HL-60/S4 treated with phorbol 12-myristate 13-acetate at 8.2 ng/mL for 4 days and 3 days (cell line): Measurements from ENCODE around the gene NRBF2.

ENCODE experiments used
- in situ Hi-C: fragments of 300-500 bp; cut with MboI; formaldehyde crosslinking; loops from 2 replicates; pipeline ENCODE4 v1.15.0; 2022; ENCODE audit warnings: low sequenced_read_pairs

NRBF2 gene

DNA sequence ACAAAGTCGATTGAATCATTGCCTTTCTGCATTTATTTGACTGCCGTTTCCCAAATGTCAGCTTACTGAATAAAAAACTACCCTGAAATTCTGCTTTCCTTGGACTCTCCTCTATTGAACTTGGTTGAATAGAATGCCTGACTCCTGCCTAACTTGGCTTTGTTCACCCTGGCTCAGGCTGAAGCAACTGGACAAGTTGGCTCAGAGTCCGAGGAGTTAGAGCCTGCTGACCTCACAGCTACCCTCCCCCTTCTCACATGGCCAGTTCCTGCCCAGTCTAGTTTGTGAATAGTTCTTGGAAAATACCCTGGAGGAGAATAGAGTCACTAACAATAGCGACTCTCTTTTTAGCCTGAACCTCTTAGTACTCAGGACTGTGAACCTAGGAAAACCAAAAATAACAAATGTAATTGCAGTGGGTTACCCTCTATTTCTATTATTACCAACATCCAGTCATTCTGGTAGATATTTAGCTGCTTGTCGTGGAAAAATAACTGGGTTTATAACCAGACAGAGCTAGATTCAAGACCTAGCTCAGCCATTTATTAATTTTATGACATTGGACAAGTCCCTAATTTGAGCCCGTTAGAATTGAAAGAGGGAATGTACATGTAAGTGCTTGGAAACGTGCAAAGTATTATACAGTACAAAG is 17.3 kb upstream of the NRBF2 start:
- in situ Hi-C loops = no loop called here

DNA sequence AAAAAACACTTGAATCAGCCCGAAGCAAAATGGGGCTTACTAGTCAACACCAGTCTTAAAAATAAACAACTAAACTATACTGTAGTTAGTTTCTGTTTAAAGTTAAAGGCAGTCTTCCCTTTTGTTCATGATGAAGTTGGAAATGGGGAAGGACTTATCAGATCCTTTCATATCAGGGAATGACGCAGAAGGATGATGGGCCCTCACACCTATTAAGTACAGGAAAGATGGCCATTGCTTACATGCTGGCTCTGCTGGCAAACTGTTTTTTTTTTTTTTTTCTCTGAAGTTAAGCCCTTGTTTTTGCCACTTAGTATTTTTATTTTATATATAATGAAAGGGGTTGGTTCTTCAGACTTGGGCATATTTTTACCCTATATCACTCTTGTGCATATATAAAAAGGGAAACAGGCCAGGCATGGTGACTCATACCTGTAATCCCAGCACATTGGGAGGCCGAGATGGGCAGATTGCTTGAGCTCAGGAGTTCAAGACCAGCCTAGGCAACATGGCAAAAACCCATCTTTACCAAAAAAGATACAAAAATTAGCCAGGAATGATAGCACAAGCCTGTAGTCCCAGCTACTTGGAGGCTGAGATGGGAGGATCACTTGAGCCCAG is 16.6 kb upstream of the NRBF2 start:
- in situ Hi-C loops = no loop called here

DNA sequence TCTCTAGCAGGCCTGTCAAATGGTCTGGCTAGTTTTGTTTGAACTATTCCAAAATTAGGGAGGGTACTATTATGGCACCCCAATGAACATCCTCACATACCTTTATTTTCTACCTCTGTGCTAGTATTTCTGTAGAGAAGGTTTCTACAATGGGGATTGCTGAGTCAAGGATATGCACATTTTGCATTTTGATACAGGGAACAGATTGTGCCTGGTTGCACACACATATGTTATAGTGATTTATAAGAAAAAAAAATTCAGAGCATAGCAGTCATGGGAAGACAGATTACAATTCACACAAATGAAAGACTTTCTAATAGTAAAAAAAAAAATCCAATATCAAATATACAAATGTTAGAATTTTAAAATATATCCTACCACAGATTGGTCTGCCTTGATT is 14.1 kb upstream of the NRBF2 start:
- in situ Hi-C loops = no loop called here

DNA sequence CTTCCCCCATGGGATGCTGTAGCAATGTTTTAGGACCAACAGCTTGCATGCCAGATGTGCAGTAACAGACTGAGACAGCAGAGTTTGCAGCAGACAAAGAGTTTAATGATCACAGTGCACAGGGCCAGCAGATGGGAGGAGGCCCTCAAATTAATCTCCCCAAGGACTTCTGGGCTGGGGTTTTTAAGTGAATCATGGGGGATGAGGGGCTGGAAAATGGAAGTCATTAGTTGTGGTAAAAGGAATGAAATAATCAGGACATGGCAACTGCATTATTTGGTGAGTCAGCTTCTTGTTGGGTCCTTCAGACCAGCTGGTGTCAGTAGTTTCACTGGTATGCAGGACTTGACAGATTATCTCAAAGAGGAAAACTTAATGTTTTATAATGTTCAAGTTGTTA is 12.6 kb upstream of the NRBF2 start:
- in situ Hi-C loops = no loop called here

DNA sequence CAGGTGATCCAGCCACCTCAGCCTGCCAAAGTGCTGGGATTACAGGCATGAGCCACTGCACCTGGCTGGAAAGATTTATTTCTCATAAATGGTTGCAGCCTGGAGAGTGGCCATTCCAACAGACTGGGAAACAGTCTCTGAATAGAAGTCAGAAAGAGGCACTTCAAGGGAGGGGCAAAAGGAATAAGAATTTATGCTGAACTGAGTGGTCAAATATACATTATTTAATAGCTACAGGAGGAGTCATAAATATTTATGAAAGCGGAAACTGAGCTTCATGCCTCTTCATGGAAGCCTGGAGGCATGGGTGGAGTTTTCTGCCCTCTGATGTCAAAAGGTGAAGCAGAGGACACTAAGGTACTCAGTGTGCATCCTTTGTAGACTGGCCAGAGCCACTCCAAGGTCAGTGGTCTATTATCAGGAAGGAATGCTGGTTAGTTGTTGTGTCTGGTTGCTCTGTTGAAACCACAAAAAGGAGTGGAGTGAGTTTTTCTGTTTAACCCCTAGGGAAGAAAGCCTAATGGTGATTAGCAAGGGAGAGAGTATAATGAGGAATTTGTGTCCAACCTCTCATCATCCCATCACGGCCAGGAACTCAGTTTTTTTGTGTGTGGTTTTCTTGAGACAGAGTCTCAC is 9.3 kb upstream of the NRBF2 start:
- in situ Hi-C loops = no loop called here

DNA sequence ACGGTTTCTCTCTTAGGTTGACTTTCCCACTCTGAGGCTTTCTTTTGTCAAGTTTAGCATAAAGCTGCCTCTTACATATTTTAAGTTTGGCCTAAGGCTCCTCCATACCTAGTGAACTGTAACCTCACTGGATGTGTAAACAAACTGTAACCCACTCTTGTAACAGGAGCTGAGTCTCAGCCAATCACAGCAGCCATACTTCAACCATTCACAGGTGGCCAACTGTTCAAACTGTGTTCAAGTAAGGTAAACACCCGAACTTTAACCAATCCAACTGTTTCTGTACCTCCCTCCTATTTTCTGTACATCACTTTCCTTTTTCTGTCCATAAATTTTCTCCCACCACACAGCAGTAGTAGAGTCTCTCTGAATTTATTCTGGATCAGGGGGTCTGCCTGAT is 7.7 kb upstream of the NRBF2 start:
- in situ Hi-C loops = no loop called here

DNA sequence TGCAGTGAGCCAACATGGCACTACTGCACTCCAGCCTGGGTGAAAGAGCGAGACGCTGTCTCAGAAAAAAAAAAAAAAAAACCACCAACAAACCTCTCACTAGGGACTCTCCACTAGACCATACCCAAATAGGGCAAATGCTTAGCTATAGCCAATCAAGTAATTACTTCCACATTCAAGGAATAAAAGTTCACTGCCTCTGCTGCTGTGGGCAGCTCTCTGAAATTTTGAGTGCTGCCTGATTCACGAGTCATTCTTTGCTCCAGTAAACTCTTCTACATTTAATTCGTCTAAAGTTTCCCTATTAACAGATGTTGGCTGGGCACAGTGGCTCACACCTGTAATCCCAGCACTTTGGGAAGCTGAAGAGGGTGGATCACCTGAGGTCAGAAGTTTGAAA is 4.7 kb upstream of the NRBF2 start:
- in situ Hi-C loops = no loop called here

DNA sequence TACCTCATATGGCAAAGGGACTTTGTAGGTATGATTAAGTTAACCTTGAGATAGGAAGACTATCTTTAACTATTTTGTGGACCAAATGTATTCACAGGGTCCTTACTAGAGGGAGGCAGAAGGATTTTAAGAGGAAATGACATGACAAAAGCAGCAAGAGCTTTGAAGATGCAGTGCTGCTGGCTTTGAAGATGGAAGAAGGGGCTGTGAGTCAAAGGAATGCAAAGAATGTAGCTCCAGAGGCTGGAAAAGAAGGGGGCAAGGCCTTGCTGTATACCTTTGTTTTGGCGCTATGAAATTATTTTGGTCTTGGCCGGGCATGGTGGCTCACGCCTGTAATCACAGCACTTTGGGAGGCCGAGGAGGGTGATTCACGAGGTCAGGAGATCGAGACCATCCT is 3.2 kb upstream of the NRBF2 start:
- in situ Hi-C loops = no loop called here

DNA sequence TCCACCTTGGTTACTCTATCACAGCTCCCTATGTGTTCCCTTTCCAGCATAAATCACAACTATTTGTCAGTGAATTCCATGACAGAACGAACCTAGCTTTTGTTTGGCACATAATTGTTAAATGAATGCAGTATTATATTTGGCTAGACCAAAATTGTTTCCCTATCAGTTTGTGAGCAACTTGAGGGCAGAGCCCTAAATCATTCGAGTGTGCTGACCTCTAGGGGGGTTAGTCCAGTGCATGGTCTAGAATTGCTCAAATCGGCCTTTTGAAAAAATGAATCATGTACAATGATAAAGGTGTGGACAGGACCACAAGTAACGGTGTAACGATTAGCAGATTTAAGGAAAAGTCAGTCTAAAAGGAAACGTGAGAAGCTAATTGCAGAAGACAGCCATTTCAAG is 475 bp upstream of the NRBF2 start:
- in situ Hi-C loops = no loop called here

DNA sequence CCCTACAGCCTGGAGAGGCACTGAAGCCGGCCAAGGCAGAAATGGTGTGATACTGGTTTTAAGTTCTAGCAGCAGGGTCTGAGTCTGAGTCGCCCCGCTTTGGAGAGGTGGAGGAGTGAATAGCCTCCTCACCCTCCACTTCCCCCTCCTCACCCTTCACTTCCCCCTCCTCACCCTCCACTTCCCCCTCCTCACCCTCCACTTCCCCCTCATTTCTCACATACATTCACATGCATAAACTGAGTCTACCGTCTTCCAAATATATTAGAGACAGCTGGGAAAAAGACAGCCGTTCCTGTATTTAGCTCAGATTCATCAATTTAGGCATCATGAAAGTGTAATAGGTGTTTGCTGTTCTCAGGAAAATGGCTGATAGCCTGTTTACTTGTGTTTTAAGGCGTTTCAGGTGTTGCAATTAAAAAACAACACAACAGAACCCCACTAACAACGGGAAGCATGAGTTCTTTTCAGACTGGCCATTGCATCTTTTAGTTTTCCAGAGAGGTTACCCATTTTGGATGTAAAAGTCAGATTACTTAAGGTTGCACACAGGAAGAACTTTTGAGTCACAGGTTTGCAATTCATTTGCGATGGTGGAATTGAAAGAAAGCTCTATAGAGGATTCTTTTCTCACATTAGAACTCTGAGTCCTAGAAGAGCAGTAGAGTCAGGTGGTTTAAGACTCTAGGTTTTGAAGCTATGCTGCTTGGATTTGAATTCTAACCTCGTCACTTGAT is 861 bp downstream of the NRBF2 start:
- in situ Hi-C loops = no loop called here

DNA sequence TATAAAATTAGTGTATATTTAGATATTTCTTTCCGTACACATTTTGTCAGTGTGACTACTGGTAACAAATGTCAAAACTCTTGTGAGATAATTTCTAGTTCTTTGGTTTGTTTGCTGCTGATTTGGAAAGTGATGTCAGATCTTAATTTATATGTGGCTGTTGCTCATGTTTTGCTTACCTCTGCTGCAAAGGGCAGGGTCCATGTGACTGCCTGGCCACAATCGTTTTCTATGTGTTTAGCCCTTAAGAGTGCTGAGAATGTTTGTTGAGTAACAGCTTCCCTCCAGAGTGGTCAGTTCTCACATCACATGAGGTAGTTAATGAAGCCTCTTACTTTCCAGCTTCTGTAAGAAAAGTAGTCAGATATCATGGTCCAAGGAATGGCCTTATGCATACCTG is 4.2 kb downstream of the NRBF2 start:
- in situ Hi-C loops = no loop called here

DNA sequence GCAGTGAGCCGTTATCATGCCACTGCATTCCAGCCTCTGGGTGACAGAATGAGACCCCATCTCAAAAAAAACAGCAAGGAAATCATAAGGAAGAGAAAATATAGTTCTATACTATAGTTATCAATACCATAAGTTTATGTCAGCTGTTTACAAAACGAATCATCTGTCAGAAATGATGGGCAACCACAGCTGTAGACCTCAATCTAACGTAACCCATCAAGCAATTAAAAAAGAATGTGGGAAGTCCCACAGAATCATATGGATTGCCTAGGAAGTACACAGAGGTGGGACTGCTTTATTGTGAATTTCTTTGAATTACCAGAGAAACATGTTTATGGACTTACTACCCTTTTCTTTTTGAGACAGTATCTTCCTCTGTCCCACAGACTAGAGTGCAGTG is 6.9 kb downstream of the NRBF2 start:
- in situ Hi-C loops = no loop called here

DNA sequence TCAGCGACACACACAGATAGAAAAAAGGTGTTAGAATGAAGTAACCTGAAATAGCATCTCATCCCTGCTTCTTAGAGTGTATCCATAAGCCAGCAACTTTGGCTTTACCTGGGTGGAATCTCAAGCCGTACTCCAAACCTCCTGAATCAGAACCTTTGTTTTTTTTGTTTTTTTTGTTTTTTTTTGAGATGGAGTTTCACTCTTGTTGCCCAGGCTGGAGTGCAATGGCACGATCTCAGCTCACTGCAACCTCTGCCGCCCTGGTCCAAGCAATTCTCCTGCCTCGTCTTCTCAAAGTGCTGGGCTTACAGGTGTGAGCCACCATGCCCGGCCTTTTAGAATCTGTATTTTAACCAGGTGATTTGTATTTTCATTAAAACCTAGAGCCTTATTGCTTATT is 9.0 kb downstream of the NRBF2 start:
- in situ Hi-C loops = no loop called here

DNA sequence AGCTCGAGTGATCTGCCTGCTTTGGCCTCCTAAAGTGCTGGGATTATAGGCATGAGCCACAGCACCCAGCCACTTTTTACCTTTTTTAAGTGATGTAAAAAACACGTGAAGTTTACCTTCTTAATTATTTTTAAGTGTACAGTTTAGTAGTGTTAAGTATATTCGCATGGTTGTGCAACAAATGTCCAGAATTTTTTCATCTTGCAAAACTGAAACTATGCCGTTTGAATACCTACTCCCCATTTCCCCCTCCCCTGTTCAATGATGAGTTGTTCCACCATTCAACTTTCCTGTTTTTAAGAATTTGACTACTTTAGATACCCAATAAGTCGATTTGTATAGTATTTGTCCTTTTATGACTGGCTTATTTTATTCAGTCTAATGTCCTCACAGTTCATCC is 10.9 kb downstream of the NRBF2 start:
- in situ Hi-C loops = no loop called here

DNA sequence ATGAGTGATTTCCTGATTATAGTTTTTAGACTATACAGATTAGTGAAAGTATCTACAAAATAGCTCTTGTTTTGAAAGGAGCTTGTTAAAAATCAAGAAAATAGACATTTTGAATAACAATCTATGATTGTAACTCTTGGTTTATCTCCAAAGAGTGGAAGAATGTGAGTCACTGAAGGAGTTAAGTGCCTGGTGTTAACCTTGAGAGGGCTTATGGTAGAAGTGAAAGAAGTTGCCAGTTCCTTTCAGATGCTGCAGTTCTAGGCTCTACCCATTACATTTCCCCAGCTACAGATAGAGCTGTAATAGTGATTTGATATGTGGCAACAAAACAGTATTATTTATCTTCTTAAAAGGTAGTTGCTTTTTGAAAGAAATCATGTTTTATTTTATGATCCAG is 12.7 kb downstream of the NRBF2 start:
- in situ Hi-C loops = no loop called here

DNA sequence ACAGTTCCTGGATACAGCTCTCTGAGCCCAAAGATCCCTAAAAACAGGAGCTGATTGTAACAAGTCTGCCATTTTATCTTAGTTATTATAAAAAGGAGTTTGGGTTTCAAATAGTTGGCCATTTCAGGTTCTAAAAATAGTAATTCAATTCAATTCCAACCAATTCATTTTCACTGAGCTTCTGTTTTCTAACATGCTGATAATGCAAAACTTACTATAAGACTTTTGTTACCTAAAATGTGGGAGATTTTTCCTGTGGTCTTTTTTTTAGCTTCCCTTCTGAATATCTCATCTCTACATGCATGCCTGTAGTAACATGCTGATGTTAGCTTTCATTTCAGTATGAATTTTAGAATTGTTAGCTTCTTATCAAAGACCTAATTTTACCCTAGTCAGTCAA is 13.4 kb downstream of the NRBF2 start:
- in situ Hi-C loops = no loop called here

DNA sequence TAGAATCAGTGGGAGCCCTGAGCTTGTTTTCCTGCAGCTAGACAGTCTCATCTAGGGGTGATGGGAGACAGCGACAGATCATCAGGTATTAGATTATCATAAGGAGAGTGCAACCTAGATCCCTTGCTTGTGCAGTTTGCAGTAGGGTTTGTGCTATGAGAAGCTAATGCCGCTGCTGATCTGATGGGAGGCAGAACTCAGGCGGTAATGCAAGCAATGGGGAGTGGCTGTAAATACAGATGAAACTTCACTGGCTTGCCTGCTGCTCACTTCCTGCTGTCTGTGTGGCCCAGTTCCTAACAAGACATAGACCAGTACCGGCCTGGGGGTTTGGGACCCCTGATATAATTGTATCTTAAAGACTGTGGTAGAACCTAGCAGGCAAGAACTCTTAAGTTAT is 17.6 kb downstream of the NRBF2 start:
- in situ Hi-C loops = loop anchor here (10.0 kb wide), 1 partner anchor 556 kb away; no protein-coding TSS in a partner anchor

DNA sequence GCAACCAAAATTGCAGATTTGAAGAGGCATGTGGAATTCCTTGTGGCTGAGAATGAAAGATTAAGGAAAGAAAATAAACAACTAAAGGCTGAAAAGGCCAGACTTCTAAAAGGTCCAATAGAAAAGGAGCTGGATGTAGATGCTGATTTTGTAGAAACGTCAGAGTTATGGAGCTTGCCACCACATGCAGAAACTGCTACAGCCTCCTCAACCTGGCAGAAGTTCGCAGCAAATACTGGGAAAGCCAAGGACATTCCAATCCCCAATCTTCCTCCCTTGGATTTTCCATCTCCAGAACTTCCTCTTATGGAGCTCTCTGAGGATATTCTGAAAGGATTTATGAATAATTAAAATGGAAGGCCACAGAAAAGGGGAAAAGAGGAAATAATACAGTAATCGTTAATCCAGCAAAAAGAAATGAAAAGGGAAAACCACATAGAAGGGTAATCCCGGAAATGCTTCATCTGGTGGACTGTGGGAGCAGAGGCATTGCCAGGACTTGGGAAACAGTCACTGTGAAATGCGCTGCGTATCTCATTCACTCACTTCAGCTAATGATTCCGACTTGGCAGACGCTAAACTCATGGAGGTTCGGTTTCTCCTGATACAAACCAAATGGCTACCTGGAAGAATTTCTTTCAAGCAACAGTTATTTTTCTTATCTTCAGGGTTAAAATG is 20.9 kb downstream of the NRBF2 start:
- in situ Hi-C loops = loop anchor here (10.0 kb wide), 1 partner anchor 559 kb away; no protein-coding TSS in a partner anchor

DNA sequence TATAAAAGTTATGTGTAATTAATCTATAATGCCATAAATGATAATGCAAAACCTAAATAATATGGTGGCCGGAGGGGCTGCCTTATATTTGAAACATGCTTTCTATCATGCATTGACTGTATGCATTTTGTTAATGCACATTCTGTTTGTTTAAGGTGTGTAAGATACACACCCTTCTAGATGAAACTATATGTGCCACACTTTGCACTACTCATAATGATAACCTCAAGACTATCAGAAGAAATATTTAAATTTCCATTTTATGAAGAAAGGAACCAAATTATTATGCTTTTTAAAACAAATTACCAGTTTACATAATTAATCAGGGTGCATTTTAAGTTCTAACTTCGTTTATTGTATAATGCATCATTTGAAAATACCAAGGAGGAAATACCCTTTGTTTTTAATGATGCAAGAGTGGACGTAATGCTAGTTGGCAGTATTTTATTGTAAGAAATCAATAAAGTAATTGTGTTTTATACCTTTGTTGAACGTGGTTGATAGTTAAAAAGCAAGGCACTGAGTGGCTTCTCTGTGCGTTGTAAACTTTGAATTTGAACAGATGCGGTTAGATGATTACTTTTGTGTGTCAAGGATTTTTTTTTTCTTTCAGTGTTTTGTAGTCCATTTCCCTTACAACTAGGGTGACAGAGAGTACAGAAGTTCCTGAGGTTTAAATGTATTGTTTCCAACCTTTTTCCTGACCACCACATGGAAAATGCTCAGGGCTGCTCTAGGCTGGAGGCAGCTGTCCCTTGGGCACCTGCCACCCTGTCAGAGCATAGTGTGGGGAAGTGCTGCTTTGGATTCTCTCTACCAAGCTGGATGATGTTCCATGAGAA is 21.6 kb downstream of the NRBF2 start:
- in situ Hi-C loops = loop anchor here (10.0 kb wide), 1 partner anchor 560 kb away; no protein-coding TSS in a partner anchor

DNA sequence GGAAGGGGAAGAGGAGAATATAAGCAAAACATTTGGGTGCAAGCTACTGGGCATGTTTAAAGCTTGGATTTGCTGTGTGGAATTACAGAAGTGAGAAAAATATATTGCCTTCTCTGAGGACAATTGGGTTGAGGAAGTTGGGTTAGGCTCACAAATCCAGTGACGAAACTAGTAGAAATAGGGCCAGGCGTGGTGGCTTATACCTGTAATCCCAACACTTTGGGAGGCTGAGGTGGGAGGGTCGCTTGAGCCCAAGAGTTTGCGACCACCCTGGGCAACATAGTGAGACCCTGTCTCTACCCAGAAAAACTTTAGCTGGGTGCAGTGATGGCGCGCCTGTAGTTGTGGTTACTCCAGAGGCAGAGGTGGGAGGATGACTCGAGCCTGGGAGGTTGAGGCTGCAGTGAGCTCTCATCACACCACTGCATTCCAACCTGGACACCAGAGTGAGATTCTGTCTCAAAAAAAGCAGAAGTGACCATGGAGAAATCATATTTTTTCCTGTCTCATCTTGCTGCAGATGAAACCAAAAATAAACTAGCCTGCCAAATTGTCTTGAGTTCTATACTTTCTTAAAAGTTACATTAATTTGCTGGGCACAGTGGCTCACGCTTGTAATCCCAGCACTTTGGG is 22.4 kb downstream of the NRBF2 start:
- in situ Hi-C loops = loop anchor here (10.0 kb wide), 1 partner anchor 561 kb away; no protein-coding TSS in a partner anchor
